ENCODE data around the gene FYTTD1. TPM values are rescaled to one million over a fixed set of nuclear protein-coding genes. Genes with fewer than 3 reads are reported as not detected.
"Not testable (repeated sequence)": the region's sequence is repeated elsewhere in the genome, so short reads cannot be mapped to it uniquely, and the experiment has no call there.

The FYTTD1 gene
- total RNA-seq, 1 donor, result 58.3 TPM

GRCh38 chr3:197730200-197730599 lies 19.5 kb upstream of the FYTTD1 start:
- TF ChIP-seq CTCF (IDR thresholded peaks at IDR 0.05; ENCODE audit: insufficient read depth, low read depth, low read length), result no peak
- peak; percentile 79 for DNase-seq (ENCODE audit: low read depth)
- no peak overlapping the region for H3K4me3 ChIP-seq (ENCODE audit: low read depth, low read length)

GRCh38 chr3:197730770-197731169 lies 18.9 kb upstream of the FYTTD1 start:
- DNase-seq (ENCODE audit: low read depth); H3K4me3 ChIP-seq (ENCODE audit: low read depth, low read length): not testable (repeated sequence)

GRCh38 chr3:197731483-197731882 lies 18.2 kb upstream of the FYTTD1 start:
- H3K4me3 ChIP-seq (ENCODE audit: low read depth, low read length); DNase-seq (ENCODE audit: low read depth): not testable (repeated sequence)

- no peak for DNase-seq (ENCODE audit: low read depth)
- no peak overlapping the region for H3K4me3 ChIP-seq (ENCODE audit: low read depth, low read length)
- no peak for TF ChIP-seq CTCF (IDR thresholded peaks at IDR 0.05; ENCODE audit: insufficient read depth, low read depth, low read length)
Measured at GRCh38 chr3:197733042-197733441, 16.6 kb upstream of the FYTTD1 start.

GRCh38 chr3:197734667-197735318 lies 14.9 kb upstream of the FYTTD1 start:
- H3K4me3 ChIP-seq (ENCODE audit: low read depth, low read length), result no peak overlapping the region
- no peak for DNase-seq (ENCODE audit: low read depth)
- no peak for TF ChIP-seq CTCF (IDR thresholded peaks at IDR 0.05; ENCODE audit: insufficient read depth, low read depth, low read length)

GRCh38 chr3:197736010-197736490 lies 13.6 kb upstream of the FYTTD1 start:
- no peak for TF ChIP-seq CTCF (IDR thresholded peaks at IDR 0.05; ENCODE audit: insufficient read depth, low read depth, low read length)
- peak overlapping the region; percentile 83 for H3K4me3 ChIP-seq (ENCODE audit: low read depth, low read length)
- no peak for DNase-seq (ENCODE audit: low read depth)

- no peak for TF ChIP-seq CTCF (IDR thresholded peaks at IDR 0.05; ENCODE audit: insufficient read depth, low read depth, low read length)
- H3K4me3 ChIP-seq (ENCODE audit: low read depth, low read length), result peak within 1 kb of the TSS; percentile 83
- peak; percentile 94 for DNase-seq (ENCODE audit: low read depth)
Measured at GRCh38 chr3:197736491-197737318, 13.0 kb upstream of the FYTTD1 start, which contains the start of gene RUBCN. TSS of gene RUBCN (minus strand) at chr3:197736904. CDS start at chr3:197736719, 185 bp downstream.

Measured in fibroblast of villous mesenchyme (primary cell).